ENCODE results near the gene CFAP73. TPM values are rescaled to one million over a fixed set of nuclear protein-coding genes. Genes with fewer than 3 reads are reported as not detected.

CFAP73 gene
- total and polyA plus RNA-seq, 10 of the 15 experiments (the other 5 are each of a cell fraction or from before 2014, with no cell fraction given), result 0.18 TPM; not detected in 9

DNA sequence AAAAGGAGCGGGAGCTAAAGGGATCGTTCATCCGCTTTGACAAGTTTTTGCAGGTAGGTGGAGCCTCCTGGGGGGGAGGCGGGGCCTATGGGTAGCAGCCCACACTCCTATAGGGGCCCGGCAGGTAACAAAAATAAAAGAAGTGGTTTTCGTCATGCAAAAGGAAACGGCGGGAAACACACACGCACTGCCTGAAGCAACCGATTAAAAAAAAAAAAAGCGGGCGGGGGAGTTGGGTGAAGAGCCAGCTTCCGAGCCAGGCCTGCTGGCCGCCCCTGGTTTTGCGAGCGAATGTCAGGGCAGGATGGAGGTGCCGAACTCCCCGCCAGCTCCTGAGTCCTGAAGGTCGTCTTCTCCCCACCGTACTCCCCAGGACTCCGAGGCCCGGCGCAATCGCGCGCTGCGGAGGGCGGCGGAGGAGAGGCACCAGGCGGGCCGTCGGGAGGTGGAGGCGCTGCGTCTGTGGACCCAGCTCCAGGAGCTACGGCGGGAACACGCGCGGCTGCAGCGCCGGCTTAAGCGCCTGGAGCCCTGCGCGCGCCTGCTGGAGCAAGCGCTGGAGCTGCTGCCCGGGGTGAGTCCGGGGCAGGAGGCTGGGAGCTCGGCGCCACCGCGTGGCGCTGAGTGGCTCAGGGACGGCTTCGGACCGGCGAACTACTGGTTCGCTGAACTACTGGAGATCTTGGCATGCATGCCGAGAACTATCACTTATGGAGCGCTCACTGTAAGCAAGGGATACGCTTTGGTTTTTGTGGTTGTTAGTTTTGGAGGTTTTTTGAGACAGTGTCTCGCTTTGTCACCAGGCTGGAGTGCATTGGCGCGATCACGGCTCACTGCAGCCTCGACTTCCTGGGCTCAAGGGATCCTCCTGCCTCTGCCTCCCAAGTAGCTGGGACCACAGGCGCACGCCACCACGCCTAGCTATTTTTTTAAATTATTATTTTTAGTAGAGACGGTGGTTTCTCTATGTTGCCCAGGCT is 3.6 kb downstream of the CFAP73 start:
- intact Hi-C loops (cut with micrococcal nuclease; ENCODE audit: unreplicated experiment), result loop anchor here (1.0 to 5.0 kb wide), 3 partner anchors 46 to 160 kb away; no protein-coding TSS in a partner anchor
- POLR2A ChIA-PET, result interaction anchor here (0.5 to 1.1 kb wide), 3 partner anchors 11 to 50 kb away, joined by 3 to 4 read pairs (median 3); no protein-coding TSS in a partner anchor
- DNase-seq (ENCODE audit: low read depth, low spot score), result no peak
- no TSS peak for BruUV-seq (replicated peaks)
- no peak for FAIRE-seq
- WGBS (ENCODE audit: insufficient coverage, insufficient replicate concordance, low lambda C conversion rate, missing lambda C conversion rate), result 3% methylated on average over 70 of the region's 70 CpGs
- Histone ChIP-seq H3K27ac (ENCODE audit: control insufficient read depth, insufficient read depth) (no peak overlapping the region), H2AFZ (ENCODE audit: control insufficient read depth, low read depth, low read length) (peak overlapping the region; percentile 43), H3K9me3 (replicated peaks; ENCODE audit: control insufficient read depth, insufficient read depth, low read length) (no peaks in the 10 kb centered on the region), H3K9ac (ENCODE audit: control insufficient read depth, insufficient read depth, low read length) (no peak overlapping the region), H3K36me3 (ENCODE audit: control insufficient read depth in 2 of 2, insufficient read depth in 2 of 2, low read length in 1 of 2) (peaks cover 0 to 8% of the 10 kb centered on the region in 2 experiments; a peak in 2 of 4 replicates), H3K27me3 (replicated peaks in 1 of 2; ENCODE audit: control insufficient read depth in 2 of 2, insufficient read depth in 2 of 2, low read length in 1 of 2) (peaks cover 7 to 8% of the 10 kb centered on the region in 2 experiments; a peak in 2 of 4 replicates), H4K20me1 (ENCODE audit: control insufficient read depth, insufficient read depth) (no peaks in the 10 kb centered on the region), H3K79me2 (ENCODE audit: control insufficient read depth, insufficient read depth, low read length) (no peaks in the 10 kb centered on the region), H3K4me2 (ENCODE audit: control insufficient read depth, insufficient read depth) (peak overlapping the region; percentile 92), H3K4me3 (peak overlapping the region; percentile 59; the same call in 1 of the 2 replicates), H3K4me1 (ENCODE audit: control insufficient read depth, insufficient read depth, low read length) (peaks cover 15% of the 10 kb centered on the region)
- SMC1A ChIA-PET (ENCODE audit: uncharacterized antibody, unreplicated experiment), result interaction anchor here (0.6 to 6.1 kb wide), 16 partner anchors 8 to 160 kb away, joined by 3 to 37 read pairs (median 4); no protein-coding TSS in a partner anchor
- peak; percentile 89 for ATAC-seq
- RAD21 ChIA-PET (ENCODE audit: unreplicated experiment), result interaction anchor here (1.0 to 3.2 kb wide), 14 partner anchors 11 to 253 kb away, joined by 3 to 29 read pairs (median 4); no protein-coding TSS in a partner anchor
- in situ Hi-C loops (cut with MboI), result loop anchor here (5.0 kb wide), 1 partner anchor 106 kb away; no protein-coding TSS in a partner anchor
- CTCF ChIA-PET, result interaction anchor here (0.5 to 5.2 kb wide), 25 partner anchors 8 to 647 kb away, joined by 3 to 33 read pairs (median 4); partner anchors contain the start of gene SDSL
- TF ChIP-seq IKZF1 (conservative IDR thresholded peaks at IDR 0.05) (peak; percentile 66), CBFB (IDR thresholded peaks at IDR 0.05; ENCODE audit: low read depth) (no peak), RUNX3 (IDR thresholded peaks at IDR 0.05; ENCODE audit: low read length) (no peak), MEF2A (IDR thresholded peaks at IDR 0.05; ENCODE audit: insufficient read depth, low read depth, low read length) (no peak), RAD21 (IDR thresholded peaks at IDR 0.05; ENCODE audit: insufficient read depth, low read depth, low read length) (peak; percentile 59), ZNF384 (IDR thresholded peaks at IDR 0.05; ENCODE audit: borderline replicate concordance, low read depth, low read length) (peak; percentile 58; the same call in 1 of the 2 replicates), LARP7 (IDR thresholded peaks at IDR 0.05) (peak; percentile 85; the same call in 1 of the 2 replicates), HDAC2 (IDR thresholded peaks at IDR 0.05) (no peak), STAT1 (conservative IDR thresholded peaks at IDR 0.05) (no peak)
- TF ChIP-seq, protein P1, sequence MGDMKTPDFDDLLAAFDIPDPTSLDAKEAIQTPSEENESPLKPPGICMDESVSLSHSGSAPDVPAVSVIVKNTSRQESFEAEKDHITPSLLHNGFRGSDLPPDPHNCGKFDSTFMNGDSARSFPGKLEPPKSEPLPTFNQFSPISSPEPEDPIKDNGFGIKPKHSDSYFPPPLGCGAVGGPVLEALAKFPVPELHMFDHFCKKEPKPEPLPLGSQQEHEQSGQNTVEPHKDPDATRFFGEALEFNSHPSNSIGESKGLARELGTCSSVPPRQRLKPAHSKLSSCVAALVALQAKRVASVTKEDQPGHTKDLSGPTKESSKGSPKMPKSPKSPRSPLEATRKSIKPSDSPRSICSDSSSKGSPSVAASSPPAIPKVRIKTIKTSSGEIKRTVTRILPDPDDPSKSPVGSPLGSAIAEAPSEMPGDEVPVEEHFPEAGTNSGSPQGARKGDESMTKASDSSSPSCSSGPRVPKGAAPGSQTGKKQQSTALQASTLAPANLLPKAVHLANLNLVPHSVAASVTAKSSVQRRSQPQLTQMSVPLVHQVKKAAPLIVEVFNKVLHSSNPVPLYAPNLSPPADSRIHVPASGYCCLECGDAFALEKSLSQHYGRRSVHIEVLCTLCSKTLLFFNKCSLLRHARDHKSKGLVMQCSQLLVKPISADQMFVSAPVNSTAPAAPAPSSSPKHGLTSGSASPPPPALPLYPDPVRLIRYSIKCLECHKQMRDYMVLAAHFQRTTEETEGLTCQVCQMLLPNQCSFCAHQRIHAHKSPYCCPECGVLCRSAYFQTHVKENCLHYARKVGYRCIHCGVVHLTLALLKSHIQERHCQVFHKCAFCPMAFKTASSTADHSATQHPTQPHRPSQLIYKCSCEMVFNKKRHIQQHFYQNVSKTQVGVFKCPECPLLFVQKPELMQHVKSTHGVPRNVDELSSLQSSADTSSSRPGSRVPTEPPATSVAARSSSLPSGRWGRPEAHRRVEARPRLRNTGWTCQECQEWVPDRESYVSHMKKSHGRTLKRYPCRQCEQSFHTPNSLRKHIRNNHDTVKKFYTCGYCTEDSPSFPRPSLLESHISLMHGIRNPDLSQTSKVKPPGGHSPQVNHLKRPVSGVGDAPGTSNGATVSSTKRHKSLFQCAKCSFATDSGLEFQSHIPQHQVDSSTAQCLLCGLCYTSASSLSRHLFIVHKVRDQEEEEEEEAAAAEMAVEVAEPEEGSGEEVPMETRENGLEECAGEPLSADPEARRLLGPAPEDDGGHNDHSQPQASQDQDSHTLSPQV (IDR thresholded peaks at IDR 0.05), result no peak
- TF ChIP-seq, protein P2, sequence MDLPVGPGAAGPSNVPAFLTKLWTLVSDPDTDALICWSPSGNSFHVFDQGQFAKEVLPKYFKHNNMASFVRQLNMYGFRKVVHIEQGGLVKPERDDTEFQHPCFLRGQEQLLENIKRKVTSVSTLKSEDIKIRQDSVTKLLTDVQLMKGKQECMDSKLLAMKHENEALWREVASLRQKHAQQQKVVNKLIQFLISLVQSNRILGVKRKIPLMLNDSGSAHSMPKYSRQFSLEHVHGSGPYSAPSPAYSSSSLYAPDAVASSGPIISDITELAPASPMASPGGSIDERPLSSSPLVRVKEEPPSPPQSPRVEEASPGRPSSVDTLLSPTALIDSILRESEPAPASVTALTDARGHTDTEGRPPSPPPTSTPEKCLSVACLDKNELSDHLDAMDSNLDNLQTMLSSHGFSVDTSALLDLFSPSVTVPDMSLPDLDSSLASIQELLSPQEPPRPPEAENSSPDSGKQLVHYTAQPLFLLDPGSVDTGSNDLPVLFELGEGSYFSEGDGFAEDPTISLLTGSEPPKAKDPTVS (IDR thresholded peaks at IDR 0.05; ENCODE audit: low read depth, low read length), result no peak
- TF ChIP-seq, protein P3, sequence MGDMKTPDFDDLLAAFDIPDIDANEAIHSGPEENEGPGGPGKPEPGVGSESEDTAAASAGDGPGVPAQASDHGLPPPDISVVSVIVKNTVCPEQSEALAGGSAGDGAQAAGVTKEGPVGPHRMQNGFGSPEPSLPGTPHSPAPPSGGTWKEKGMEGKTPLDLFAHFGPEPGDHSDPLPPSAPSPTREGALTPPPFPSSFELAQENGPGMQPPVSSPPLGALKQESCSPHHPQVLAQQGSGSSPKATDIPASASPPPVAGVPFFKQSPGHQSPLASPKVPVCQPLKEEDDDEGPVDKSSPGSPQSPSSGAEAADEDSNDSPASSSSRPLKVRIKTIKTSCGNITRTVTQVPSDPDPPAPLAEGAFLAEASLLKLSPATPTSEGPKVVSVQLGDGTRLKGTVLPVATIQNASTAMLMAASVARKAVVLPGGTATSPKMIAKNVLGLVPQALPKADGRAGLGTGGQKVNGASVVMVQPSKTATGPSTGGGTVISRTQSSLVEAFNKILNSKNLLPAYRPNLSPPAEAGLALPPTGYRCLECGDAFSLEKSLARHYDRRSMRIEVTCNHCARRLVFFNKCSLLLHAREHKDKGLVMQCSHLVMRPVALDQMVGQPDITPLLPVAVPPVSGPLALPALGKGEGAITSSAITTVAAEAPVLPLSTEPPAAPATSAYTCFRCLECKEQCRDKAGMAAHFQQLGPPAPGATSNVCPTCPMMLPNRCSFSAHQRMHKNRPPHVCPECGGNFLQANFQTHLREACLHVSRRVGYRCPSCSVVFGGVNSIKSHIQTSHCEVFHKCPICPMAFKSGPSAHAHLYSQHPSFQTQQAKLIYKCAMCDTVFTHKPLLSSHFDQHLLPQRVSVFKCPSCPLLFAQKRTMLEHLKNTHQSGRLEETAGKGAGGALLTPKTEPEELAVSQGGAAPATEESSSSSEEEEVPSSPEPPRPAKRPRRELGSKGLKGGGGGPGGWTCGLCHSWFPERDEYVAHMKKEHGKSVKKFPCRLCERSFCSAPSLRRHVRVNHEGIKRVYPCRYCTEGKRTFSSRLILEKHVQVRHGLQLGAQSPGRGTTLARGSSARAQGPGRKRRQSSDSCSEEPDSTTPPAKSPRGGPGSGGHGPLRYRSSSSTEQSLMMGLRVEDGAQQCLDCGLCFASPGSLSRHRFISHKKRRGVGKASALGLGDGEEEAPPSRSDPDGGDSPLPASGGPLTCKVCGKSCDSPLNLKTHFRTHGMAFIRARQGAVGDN (IDR thresholded peaks at IDR 0.05), result 0 out of 2 replicates have a peak, but pooled peaks have one; percentile 16
